NCI-H1092 treated with DMSO at 0.1 percent for 48 hours (cell line): ENCODE results near the gene CPLANE1.
"Not testable (repeated sequence)": the region's sequence is repeated elsewhere in the genome, so short reads cannot be mapped to it uniquely, and the experiment has no call there.

Source experiments
- DNase-seq: peaks from one replicate; lab custom pipeline; 2025; lab: John Stamatoyannopoulos, UW

CPLANE1 gene

DNA sequence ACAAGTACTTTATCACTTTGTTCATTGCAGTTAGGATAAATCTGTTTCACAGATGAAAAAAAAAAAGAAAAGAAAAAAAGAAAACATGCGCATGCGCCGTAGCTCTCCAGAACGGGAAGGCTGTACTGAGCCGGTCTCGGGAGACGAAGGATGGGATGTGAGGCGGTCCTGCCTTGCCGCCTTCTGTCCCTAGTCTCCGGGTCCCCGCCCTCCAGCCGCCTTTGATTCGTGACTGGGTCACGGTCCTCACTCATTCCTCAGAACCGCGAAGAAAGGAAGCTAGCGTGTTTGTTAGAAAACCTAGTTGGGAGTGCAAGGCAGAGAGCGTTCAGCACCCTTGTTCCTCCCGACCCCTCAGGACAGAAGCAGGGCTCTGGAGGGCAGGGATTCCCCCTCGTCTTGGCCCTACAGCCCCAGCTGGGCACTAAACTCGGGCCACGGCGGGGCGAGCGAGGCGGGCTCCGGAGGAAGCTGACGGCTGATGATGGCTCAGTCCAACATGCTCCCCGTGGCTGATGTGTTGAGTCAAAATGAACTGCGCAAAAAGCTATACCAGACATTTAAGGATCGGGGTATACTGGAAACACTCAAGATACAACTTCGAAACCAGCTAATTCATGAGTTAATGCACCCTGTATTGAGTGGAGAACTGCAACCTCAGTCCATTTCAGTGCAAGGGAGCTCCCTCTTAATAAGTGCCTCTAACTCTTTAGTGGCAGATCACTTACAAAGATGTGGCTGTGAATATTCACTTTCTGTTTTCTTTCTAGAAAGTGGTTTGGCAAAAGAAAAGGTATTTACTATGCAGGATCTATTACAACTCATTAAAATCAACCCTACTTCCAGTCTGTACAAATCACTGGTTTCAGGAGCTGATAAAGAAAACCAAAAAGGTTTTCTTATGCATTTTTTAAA is 40.0 kb downstream of the CPLANE1 start:
- DNase-seq, result no peak

- no peak for DNase-seq
Measured at GRCh38 chr5:37207802-37208201, 41.4 kb downstream of the CPLANE1 start.

GRCh38 chr5:37206736-37207135 is 42.4 kb downstream of the CPLANE1 start:
- DNase-seq, result no peak

DNA sequence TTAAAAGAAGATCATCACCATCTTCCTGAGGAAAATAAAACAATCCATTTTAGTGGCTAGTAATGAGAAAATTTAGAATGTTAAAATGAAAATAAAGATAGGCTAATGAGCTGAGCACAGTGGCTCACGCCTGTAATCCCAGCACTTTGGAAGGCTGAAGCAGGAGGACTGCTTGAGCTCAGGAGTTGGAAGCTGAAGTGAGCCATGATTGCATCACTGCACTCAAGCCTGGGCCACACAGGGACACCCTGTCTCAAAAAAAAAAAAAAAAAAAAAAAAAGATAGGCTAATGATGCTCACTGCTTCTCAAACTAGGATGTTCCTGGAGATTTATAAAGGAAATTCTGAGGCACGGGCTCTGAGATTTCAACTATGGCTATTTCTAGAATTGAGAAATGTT is 50.3 kb downstream of the CPLANE1 start:
- no peak for DNase-seq

DNA sequence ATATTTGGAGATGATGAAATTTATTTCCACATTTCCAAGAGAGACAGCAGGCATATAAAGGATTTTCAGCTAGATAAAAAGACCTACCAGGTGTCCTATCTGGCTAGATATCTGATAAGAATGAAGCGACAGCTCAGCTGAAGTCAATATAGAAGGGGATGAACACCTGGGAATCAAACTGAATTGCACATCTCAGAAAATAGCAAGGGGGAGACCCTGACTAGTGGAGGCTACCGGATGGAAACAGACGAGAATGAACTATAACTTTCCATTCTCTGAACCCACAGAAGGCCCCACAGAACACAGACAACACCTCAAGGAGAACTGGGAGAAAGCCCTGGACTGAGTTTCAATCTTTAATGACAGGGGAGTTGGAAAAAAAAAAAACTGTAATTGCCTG is 51.1 kb downstream of the CPLANE1 start:
- DNase-seq, result no peak

- DNase-seq, result no peak
Measured at GRCh38 chr5:37197340-37198050, 51.7 kb downstream of the CPLANE1 start.

DNA sequence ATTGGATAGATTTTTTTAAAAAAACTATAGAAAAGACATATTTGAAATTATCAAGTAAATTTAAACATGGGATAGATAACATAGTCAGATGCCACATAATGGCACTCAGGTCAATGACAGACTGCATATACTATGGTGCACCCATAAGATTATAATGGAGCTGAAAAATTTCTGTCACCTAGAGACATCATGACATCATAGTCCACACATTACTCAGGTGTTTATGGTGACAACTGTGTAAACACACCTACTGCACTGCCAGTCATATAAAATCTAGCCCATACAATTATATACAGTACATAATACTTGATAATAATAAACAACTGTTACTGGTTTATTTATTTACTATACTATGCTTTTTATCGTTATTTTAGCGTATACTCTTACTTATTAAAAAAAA is 58.6 kb downstream of the CPLANE1 start:
- DNase-seq, result no peak

DNA sequence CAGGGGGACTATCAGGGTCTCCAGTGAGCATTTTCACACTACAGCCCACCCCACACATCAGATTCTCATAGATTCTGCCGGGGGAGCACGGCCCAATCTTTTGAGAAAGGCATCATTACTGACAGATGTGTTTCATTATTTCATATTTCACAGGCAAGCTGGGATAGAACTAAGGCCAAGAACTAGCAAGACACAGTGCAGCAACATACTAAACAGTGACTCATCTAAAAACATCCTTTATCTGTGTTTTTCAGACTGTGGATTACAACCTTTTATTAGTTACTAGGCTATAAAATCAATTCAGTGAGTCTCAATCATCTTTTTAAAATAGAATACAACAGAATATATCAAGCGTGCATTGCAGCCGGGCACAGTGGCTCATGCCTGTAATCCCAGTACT is 59.8 kb downstream of the CPLANE1 start:
- DNase-seq, result no peak

- no peak for DNase-seq
Measured at GRCh38 chr5:37187465-37187977, 61.7 kb downstream of the CPLANE1 start.

DNA sequence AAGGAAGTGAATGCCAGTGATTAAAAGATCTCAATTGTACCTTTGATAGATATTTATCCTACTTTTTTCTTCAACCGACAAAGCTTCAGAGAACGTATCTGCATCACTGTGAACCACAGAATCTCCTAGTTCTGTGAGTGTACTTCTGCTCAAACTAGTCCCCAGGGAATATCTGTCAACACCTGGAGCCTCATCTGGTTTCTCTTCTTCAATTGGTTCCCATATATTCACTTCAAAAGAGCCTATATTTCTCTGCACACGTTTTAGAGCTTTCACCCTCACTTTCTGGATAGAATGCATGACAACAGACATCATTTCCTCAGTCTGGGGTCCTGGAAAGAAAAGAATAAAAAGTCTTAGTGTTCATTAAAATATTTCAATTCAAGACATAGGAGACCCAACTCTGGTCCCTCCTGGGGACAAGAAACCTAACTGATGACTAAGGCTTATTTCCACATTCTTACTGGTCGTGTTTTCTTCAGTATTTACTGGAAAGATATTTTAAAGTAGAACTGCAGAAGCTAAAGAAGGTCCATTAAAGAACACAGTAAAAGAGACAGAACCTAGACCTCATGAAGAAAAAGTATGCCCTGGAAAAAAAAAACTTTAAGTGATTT is 64.3 kb downstream of the CPLANE1 start:
- no peak for DNase-seq

DNA sequence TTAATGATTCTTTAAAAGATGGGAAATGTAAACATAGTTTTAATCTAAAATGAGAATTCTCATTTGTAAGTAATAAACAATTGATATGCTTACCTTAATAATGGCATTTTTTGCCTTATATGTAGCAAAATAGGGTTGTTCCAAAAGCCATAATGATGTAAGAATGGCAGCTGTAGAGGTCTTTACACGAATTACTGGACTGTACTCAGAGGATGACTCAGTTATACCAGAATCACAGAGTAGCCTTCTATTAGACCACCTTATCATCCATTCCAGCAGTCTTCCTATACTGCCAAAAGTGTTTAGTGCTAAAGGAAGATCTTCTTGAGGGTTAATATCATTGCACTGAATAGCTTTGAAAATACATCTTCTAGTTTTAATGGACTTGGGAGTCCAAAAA is 66.5 kb downstream of the CPLANE1 start:
- DNase-seq, result no peak

DNA sequence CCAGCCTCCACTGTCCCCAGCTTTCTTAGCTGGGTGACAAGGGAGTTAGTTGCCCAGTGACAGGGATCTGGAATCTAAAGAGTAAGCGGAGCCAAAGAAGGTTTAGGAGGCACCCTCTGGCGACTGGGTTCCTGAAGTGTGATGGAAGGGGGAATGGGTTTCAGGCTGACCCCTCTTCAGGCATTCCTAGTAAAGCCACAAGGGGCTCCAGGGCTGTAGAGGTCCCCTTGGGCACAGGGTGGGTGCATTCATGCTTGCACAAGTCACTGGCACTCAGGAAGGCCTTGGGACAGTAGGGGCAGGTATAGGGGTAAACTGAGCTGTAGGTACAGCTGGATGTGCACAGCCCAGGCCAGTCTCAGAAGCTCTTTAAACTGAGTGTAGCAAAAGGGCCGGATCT is 74.2 kb downstream of the CPLANE1 start:
- no peak for DNase-seq

DNA sequence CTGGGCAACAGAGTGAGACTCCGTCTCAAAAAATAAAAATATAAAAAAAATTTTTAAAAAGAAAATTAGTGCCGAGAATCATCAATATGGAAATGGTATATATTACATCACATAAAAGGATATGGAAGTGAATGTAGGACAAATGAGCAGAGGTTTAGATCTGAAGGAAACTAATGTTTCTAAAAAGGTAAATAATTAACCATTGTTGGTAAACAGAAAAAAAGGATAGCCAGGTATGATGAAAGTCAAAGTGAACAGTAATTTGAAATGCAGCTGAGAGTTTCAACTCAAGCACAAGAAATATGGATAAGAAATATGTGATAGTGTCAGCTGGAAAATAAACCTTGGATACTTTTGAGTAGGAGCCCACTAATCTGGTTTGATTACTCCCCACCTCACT is 76.2 kb downstream of the CPLANE1 start:
- no peak for DNase-seq

- DNase-seq, result no peak
Measured at GRCh38 chr5:37170856-37171255, 78.3 kb downstream of the CPLANE1 start.

DNA sequence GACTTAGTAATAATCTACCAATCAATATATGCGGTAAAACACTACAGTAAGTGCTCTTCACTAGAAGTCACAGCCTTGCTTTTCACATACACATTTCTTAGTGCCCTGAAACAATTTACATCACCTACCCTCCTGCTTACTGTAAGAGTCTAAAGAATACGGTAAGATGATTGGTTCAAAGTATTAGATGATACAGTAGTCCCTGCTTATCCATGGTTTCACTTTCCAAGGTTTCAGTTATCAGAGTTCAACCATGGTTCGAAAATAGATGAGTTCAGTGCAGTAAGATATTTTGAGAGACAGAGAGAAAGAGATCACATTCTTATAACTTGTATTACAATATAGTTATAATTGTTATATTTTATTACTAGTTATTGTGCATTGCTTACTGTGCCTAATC is 83.0 kb downstream of the CPLANE1 start:
- no peak for DNase-seq

GRCh38 chr5:37165761-37166160 is 83.4 kb downstream of the CPLANE1 start:
- no peak for DNase-seq

DNA sequence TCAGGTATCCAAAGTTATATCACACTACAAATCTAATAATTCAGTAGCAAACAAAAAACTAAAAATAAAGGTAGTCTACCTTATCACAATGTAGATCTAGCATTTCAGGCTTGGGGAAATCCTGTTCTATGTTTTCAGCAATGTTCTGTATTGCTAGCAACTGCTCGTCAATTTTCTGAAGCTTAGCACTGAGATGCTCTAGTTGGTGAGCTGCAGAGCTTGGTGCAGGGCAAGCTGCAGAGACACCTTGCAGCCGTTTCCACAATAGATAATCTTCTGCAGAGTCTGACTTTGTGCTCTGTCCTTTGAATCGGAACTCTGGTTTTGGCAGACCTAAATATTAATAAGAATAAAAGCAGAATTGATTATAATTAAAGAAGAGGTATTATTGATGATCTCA is 95.5 kb downstream of the CPLANE1 start:
- no peak for DNase-seq

DNA sequence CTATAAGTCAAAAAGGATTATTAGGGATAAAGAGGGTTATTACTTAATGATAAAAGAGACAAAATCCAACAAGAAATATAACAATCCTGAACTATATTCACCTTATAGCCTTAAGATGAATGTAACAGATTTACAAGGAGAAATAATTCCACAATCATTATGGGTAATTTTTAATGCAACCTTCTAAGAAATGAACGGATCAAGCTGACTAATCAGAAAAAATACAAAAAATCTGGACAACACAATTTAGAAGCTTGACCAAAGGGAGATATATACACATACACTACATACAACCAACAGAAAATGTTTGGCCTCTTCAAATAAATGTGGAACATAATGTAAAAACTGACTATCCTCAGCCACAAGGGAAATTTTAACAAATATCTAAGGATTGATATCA is 102.3 kb downstream of the CPLANE1 start:
- DNase-seq, result no peak

DNA sequence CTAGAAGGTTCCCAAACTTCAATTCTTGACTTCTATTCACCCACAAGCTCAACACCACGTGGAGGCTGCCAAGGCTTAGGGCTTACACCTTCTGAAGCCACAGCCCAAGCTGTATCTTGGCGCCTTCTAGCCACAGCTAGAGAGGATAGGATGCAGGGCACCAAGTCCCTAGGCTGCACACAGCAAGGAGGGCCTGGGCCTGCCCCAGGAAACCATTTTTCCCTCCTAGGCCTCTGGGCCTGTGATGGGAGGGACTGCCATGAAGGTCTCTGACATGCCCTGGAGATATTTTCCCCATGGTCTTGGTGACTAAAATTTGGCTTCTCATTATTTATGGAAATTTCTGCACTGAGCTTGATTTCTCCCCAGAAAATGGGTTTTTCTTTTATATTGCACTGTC is 112.5 kb downstream of the CPLANE1 start:
- DNase-seq, result no peak

GRCh38 chr5:37135312-37135711 is 113.9 kb downstream of the CPLANE1 start:
- not testable (repeated sequence) for DNase-seq

DNA sequence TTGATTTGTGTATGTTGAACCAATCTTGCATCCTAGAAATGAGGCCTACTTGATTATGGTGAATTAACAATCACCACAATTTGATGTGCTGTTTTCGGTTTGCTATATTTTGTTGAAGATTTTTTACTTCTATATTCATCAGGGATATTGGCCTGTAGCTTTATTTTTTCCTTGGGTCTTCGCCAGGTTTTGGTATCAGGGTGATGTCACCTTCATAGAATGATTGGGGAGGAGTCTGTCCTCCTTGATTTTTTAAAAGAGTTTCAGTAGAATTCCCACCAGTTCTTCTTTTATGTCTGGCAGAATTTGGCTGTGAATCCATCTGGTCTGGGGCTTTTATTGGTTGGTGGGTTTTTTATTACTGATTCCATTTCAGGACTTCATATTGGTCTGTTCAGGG is 115.2 kb downstream of the CPLANE1 start:
- DNase-seq, result no peak

DNA sequence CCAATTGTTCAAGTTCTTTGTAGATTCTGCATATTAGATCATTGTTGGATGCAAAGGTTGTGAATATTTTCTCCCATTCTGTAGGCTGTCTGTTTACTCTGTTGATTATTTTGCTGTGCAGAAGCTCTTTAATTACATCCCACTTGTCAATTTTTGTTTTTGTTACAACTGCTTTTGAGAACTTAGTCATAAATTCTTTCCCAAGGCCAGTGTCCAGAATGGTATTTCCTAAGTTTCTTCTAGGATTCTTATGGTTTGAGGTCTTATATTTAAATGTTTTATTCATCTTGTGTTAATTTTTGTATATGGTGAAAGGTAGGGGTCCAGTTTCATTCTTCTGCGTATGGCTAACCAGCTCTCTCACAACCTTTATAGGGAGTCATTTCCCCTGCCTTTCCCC is 116.5 kb downstream of the CPLANE1 start:
- DNase-seq, result no peak

DNA sequence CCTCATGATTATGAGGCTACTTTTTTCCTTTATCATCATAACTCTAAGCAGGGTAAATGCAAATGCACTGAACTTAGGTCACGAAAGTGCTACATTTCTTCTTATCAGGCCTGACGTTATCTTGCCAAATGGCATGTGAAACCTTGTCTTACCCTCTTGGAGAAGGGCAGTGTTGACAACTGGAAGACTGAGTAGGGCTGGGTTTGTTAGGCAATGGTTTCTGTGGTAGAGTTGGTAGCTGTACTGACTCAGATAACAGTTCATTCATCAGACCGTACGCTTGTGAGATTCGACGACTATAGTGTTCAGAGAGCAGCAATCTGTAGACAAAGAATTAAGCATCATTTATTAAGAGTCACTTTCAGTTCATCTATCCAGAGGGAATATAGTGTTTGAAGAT is 127.7 kb downstream of the CPLANE1 start:
- no peak for DNase-seq
